ENCODE data around the gene RHBG. TPM values are rescaled to one million over a fixed set of nuclear protein-coding genes. Genes with fewer than 3 reads are reported as not detected.

Gene RHBG
- total RNA-seq, 1 donor from 2014 or later, result not detected

GRCh38 chr1:156420205-156421061 is 51.4 kb downstream of the RHBG start:
- peak; percentile 56 for DNase-seq (ENCODE audit: low spot score)
- no peaks in the 10 kb centered on the region for H3K36me3 Mint-ChIP-seq (ENCODE audit: low read depth)
- peak overlapping the region; percentile 50 for H3K27ac Mint-ChIP-seq
- intact Hi-C loops (cut with micrococcal nuclease), result loop anchor here (2.0 to 5.0 kb wide), 2 partner anchors 18 to 33 kb away; no protein-coding TSS in a partner anchor
- H3K27me3 Mint-ChIP-seq (ENCODE audit: low read depth), result peaks cover 86% of the 10 kb centered on the region
- peaks cover 14% of the 10 kb centered on the region for H3K4me1 Mint-ChIP-seq (ENCODE audit: low read depth)
- peak overlapping the region; percentile 81 for H3K4me3 Mint-ChIP-seq (ENCODE audit: low read depth)
- no peaks in the 10 kb centered on the region for H3K9me3 Mint-ChIP-seq

GRCh38 chr1:156421062-156421938 is 52.3 kb downstream of the RHBG start:
- H3K4me3 Mint-ChIP-seq (ENCODE audit: low read depth), result peak overlapping the region; percentile 59
- H3K27ac Mint-ChIP-seq, result no peak overlapping the region
- intact Hi-C loops (cut with micrococcal nuclease), result loop anchor here (2.0 to 5.0 kb wide), 2 partner anchors 18 to 34 kb away; no protein-coding TSS in a partner anchor
- H3K27me3 Mint-ChIP-seq (ENCODE audit: low read depth), result peaks cover 86% of the 10 kb centered on the region
- H3K36me3 Mint-ChIP-seq (ENCODE audit: low read depth), result no peaks in the 10 kb centered on the region
- peaks cover 14% of the 10 kb centered on the region for H3K4me1 Mint-ChIP-seq (ENCODE audit: low read depth)
- DNase-seq (ENCODE audit: low spot score), result peak; percentile 66
- no peaks in the 10 kb centered on the region for H3K9me3 Mint-ChIP-seq

GRCh38 chr1:156421939-156422601 is 53.1 kb downstream of the RHBG start:
- intact Hi-C loops (cut with micrococcal nuclease), result loop anchor here (2.0 to 5.0 kb wide), 2 partner anchors 17 to 35 kb away; no protein-coding TSS in a partner anchor
- Mint-ChIP-seq H3K27ac (no peak overlapping the region), H3K9me3 (no peaks in the 10 kb centered on the region), H3K4me1 (ENCODE audit: low read depth) (peaks cover 14% of the 10 kb centered on the region), H3K4me3 (ENCODE audit: low read depth) (peak overlapping the region; percentile 55), H3K36me3 (ENCODE audit: low read depth) (no peaks in the 10 kb centered on the region), H3K27me3 (ENCODE audit: low read depth) (peaks cover 86% of the 10 kb centered on the region)
- DNase-seq (ENCODE audit: low spot score), result no peak

GRCh38 chr1:156422602-156423091 is 53.6 kb downstream of the RHBG start:
- Mint-ChIP-seq H3K9me3 (no peaks in the 10 kb centered on the region), H3K36me3 (ENCODE audit: low read depth) (no peaks in the 10 kb centered on the region), H3K27me3 (ENCODE audit: low read depth) (peaks cover 86% of the 10 kb centered on the region), H3K4me1 (ENCODE audit: low read depth) (peaks cover 14% of the 10 kb centered on the region), H3K4me3 (ENCODE audit: low read depth) (no peak overlapping the region), H3K27ac (no peak overlapping the region)
- no peak for DNase-seq (ENCODE audit: low spot score)
- intact Hi-C loops (cut with micrococcal nuclease), result loop anchor here (5.0 kb wide), 1 partner anchor 35 kb away; no protein-coding TSS in a partner anchor

GRCh38 chr1:156423422-156424352 is 54.7 kb downstream of the RHBG start:
- DNase-seq (ENCODE audit: low spot score), result no peak
- intact Hi-C loops (cut with micrococcal nuclease), result loop anchor here (5.0 kb wide), 1 partner anchor 36 kb away; no protein-coding TSS in a partner anchor
- Mint-ChIP-seq H3K4me3 (ENCODE audit: low read depth) (no peak overlapping the region), H3K9me3 (no peaks in the 10 kb centered on the region), H3K27me3 (ENCODE audit: low read depth) (peaks cover 86% of the 10 kb centered on the region), H3K27ac (no peak overlapping the region), H3K4me1 (ENCODE audit: low read depth) (peaks cover 14% of the 10 kb centered on the region), H3K36me3 (ENCODE audit: low read depth) (no peaks in the 10 kb centered on the region)

GRCh38 chr1:156424806-156425432 is 55.9 kb downstream of the RHBG start:
- H3K4me3 Mint-ChIP-seq (ENCODE audit: low read depth), result no peak overlapping the region
- DNase-seq (ENCODE audit: low spot score), result no peak

GRCh38 chr1:156425943-156426342 is 56.9 kb downstream of the RHBG start:
- Mint-ChIP-seq H3K4me3 (ENCODE audit: low read depth) (no peak overlapping the region), H3K9me3 (no peaks in the 10 kb centered on the region), H3K36me3 (ENCODE audit: low read depth) (no peaks in the 10 kb centered on the region), H3K27me3 (ENCODE audit: low read depth) (peaks cover 86% of the 10 kb centered on the region), H3K27ac (no peak overlapping the region), H3K4me1 (ENCODE audit: low read depth) (peaks cover 10% of the 10 kb centered on the region)
- intact Hi-C loops (cut with micrococcal nuclease), result no loop called here
- DNase-seq (ENCODE audit: low spot score), result no peak

More at GRCh38 chr1:156424806-156425432, 55.9 kb downstream of the RHBG start:
- peaks cover 85% of the 10 kb centered on the region for H3K27me3 Mint-ChIP-seq (ENCODE audit: low read depth)
- H3K9me3 Mint-ChIP-seq, result no peaks in the 10 kb centered on the region
- no peak overlapping the region for H3K27ac Mint-ChIP-seq
- intact Hi-C loops (cut with micrococcal nuclease), result loop anchor here (5.0 kb wide), 1 partner anchor 38 kb away; no protein-coding TSS in a partner anchor
- peaks cover 14% of the 10 kb centered on the region for H3K4me1 Mint-ChIP-seq (ENCODE audit: low read depth)
- no peaks in the 10 kb centered on the region for H3K36me3 Mint-ChIP-seq (ENCODE audit: low read depth)

GRCh38 chr1:156427957-156428356 is 58.9 kb downstream of the RHBG start:
- Mint-ChIP-seq H3K27ac (no peak overlapping the region), H3K9me3 (no peaks in the 10 kb centered on the region), H3K4me3 (ENCODE audit: low read depth) (no peak overlapping the region), H3K4me1 (ENCODE audit: low read depth) (peaks cover 6% of the 10 kb centered on the region), H3K36me3 (ENCODE audit: low read depth) (no peaks in the 10 kb centered on the region), H3K27me3 (ENCODE audit: low read depth) (peaks cover 92% of the 10 kb centered on the region)
- DNase-seq (ENCODE audit: low spot score), result no peak
- intact Hi-C loops (cut with micrococcal nuclease), result no loop called here

- Mint-ChIP-seq H3K27ac (no peak overlapping the region), H3K4me3 (ENCODE audit: low read depth) (no peak overlapping the region), H3K27me3 (ENCODE audit: low read depth) (peaks cover 92% of the 10 kb centered on the region), H3K4me1 (ENCODE audit: low read depth) (peaks cover 13% of the 10 kb centered on the region), H3K36me3 (ENCODE audit: low read depth) (no peaks in the 10 kb centered on the region), H3K9me3 (no peaks in the 10 kb centered on the region)
- intact Hi-C loops (cut with micrococcal nuclease), result no loop called here
- DNase-seq (ENCODE audit: low spot score), result no peak
Measured at GRCh38 chr1:156428746-156429288, 59.8 kb downstream of the RHBG start.

- no peak overlapping the region for H3K27ac Mint-ChIP-seq
- no peaks in the 10 kb centered on the region for H3K36me3 Mint-ChIP-seq (ENCODE audit: low read depth)
- H3K4me1 Mint-ChIP-seq (ENCODE audit: low read depth), result peaks cover 18% of the 10 kb centered on the region
- H3K4me3 Mint-ChIP-seq (ENCODE audit: low read depth), result no peak overlapping the region
- H3K9me3 Mint-ChIP-seq, result no peaks in the 10 kb centered on the region
- H3K27me3 Mint-ChIP-seq (ENCODE audit: low read depth), result peaks cover 92% of the 10 kb centered on the region
- intact Hi-C loops (cut with micrococcal nuclease), result loop anchor here (10.0 kb wide), 1 partner anchor 495 kb away; the partner anchor contains the start of gene LRRC71
- no peak for DNase-seq (ENCODE audit: low spot score)
Measured at GRCh38 chr1:156429313-156430060, 60.5 kb downstream of the RHBG start.

All from activated T-helper 2 cell treated with anti-CD3 and anti-CD28 coated beads, Interferon-gamma antibody, Interleukin-2, Interleukin-4, amounts not matched to agents 10 μg/mL and 5 μg/mL and 100 μg/mL, durations not matched to agents 14 hours and 24 hours and 36 hours (primary cell).